BJ (cell line): ENCODE data around the gene PNPLA2. TPM values are rescaled to one million over a fixed set of nuclear protein-coding genes. Genes with fewer than 3 reads are reported as not detected.

Experiments used
- CTCF ChIA-PET: fragments of 350-600 bp; formaldehyde crosslinking; extraction: SDS; loops from one replicate; lab custom pipeline; 2021; ENCODE audit warnings: antibody characterized with exemption, inconsistent platforms; lab: Yijun Ruan, JAX
- POLR2A ChIA-PET: fragments of 300-600 bp; sonication (Branson Sonifier 250); formaldehyde crosslinking; extraction: SDS; loops from one replicate; lab custom pipeline; 2021; ENCODE audit warnings: antibody characterized with exemption; lab: Charles Lee
- DNase-seq: peaks from one replicate; pipeline ENCODE4 v3.0.0-alpha.2; 2011; ENCODE audit warnings: low read depth
- H3K27me3 ChIP-seq: 2 replicates; pipeline ENCODE4 v1.6.0; 2011; ENCODE audit warnings: low read length; ENCODE audit not compliant: control insufficient read depth, insufficient read depth
- H3K36me3 ChIP-seq: 2 replicates; pipeline ENCODE4 v1.5.1; 2011; ENCODE audit warnings: low read length; ENCODE audit not compliant: control insufficient read depth, insufficient read depth
- H3K4me3 ChIP-seq: 2 replicates; pipeline ENCODE4 v1.5.1; 2011; ENCODE audit warnings: low read depth, mild to moderate bottlenecking, control low read depth, low read length
- polyA plus RNA-seq: library from polyadenylated mRNA; depleted of rRNA; stranded (reverse); fragments of >200 nt; gene quantifications from 2 replicates; pipeline ENCODE4 v1.2.3, GENCODE V29; 2011
- TF ChIP-seq, protein P1 (sequence below): IDR thresholded peaks from 2 replicates; pipeline ENCODE4 v1.5.1; 2011; ENCODE audit warnings: low read depth, mild to moderate bottlenecking, control low read depth, inconsistent platforms, low read length, moderate library complexity; ENCODE audit not compliant: insufficient read depth

Gene PNPLA2
- polyA plus RNA-seq, 1 experiment: 53.1 TPM

- ChIA-PET CTCF (no interaction called here), POLR2A (no interaction called here)
- no peaks in the 10 kb centered on the region for H3K27me3 ChIP-seq
- TF ChIP-seq, protein P1, sequence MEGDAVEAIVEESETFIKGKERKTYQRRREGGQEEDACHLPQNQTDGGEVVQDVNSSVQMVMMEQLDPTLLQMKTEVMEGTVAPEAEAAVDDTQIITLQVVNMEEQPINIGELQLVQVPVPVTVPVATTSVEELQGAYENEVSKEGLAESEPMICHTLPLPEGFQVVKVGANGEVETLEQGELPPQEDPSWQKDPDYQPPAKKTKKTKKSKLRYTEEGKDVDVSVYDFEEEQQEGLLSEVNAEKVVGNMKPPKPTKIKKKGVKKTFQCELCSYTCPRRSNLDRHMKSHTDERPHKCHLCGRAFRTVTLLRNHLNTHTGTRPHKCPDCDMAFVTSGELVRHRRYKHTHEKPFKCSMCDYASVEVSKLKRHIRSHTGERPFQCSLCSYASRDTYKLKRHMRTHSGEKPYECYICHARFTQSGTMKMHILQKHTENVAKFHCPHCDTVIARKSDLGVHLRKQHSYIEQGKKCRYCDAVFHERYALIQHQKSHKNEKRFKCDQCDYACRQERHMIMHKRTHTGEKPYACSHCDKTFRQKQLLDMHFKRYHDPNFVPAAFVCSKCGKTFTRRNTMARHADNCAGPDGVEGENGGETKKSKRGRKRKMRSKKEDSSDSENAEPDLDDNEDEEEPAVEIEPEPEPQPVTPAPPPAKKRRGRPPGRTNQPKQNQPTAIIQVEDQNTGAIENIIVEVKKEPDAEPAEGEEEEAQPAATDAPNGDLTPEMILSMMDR: no peak
- no peak overlapping the region for H3K4me3 ChIP-seq
- no peak for DNase-seq
- H3K36me3 ChIP-seq: peaks cover 27% of the 10 kb centered on the region
Observed at GRCh38 chr11:863910-864827, 45.5 kb downstream of the PNPLA2 start.

GRCh38 chr11:864898-865297, 46.2 kb downstream of the PNPLA2 start:
- Histone ChIP-seq H3K4me3 (no peak overlapping the region), H3K27me3 (no peaks in the 10 kb centered on the region), H3K36me3 (peaks cover 32% of the 10 kb centered on the region)
- DNase-seq: no peak
- ChIA-PET POLR2A (no interaction called here), CTCF (no interaction called here)
- TF ChIP-seq, protein P1: no peak

DNA sequence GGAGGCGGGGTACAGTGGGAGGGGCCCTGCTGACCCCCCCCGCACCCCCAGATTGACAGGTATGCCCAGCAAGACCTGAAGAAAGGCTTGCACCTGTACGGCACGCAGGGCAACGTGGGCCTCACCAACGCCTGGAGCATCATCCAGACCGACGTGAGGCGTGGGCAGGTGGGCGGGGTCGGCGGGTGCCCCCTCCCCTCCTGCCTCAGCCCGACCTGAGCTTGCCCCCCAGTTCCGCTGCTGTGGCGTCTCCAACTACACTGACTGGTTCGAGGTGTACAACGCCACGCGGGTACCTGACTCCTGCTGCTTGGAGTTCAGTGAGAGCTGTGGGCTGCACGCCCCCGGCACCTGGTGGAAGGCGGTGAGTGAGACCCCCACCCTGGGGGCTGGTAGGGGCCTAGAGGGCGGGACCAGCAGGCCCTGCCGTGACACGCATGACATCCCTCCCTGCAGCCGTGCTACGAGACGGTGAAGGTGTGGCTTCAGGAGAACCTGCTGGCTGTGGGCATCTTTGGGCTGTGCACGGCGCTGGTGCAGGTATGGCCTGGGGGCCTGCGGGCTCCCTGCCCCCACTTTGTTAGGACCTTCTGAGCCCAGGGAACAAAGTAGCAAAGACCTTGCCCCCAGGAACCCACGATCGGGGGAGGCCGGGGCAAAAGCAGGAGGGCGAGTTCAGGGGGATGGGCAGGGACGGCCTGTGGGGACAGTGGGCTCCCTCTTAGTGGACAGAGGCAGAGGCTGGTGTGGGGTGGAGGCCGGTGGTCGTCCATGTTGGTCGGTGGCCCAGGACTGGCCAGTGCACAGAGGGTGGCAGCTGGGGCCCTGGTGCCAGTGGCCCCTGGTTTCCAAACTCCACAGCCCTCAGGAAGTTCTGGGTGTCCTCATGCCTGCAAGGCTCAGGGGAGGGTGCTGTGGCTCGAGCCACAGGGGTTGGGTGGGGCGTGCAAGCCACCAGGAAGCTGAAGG, 47.0 kb downstream of the PNPLA2 start:
- DNase-seq: no peak
- TF ChIP-seq, protein P1: no peak
- Histone ChIP-seq H3K4me3 (no peak overlapping the region), H3K36me3 (peaks cover 34% of the 10 kb centered on the region), H3K27me3 (no peaks in the 10 kb centered on the region)
- CTCF ChIA-PET: interaction anchor here (0.5 kb wide), 1 partner anchor 75 kb away, joined by 3 read pairs; no protein-coding TSS in a partner anchor
- POLR2A ChIA-PET: no interaction called here

- ChIA-PET CTCF (interaction anchor here (1.3 kb wide), 1 partner anchor 22 kb away, joined by 3 read pairs; no protein-coding TSS in a partner anchor), POLR2A (no interaction called here)
- H3K36me3 ChIP-seq: peaks cover 33% of the 10 kb centered on the region
- no peak overlapping the region for H3K4me3 ChIP-seq
- TF ChIP-seq, protein P1: no peak
- no peaks in the 10 kb centered on the region for H3K27me3 ChIP-seq
- no peak for DNase-seq
Observed at GRCh38 chr11:866481-866880, 47.8 kb downstream of the PNPLA2 start.

GRCh38 chr11:867856-868358, 49.2 kb downstream of the PNPLA2 start:
- ChIA-PET CTCF (interaction anchor here (0.6 to 1.2 kb wide), 2 partner anchors 19 to 107 kb away, joined by 3 read pairs; no protein-coding TSS in a partner anchor), POLR2A (no interaction called here)
- TF ChIP-seq, protein P1: no peak
- Histone ChIP-seq H3K4me3 (no peak overlapping the region), H3K36me3 (peaks cover 30% of the 10 kb centered on the region), H3K27me3 (no peaks in the 10 kb centered on the region)
- no peak for DNase-seq
